Muscle of back (tissue), 13 donors: ENCODE data around the gene SERPINA4. TPM values are rescaled to one million over a fixed set of nuclear protein-coding genes. Genes with fewer than 3 reads are reported as not detected.
A peak's percentile ranks its signal among the peaks of the same experiment; 100 is the strongest.

Experiments used
- DNase-seq, 3 donors: peaks; one replicate each; pipeline versions ENCODE4 v3.0.0 to v3.0.0-alpha.2; 2013
- long read RNA-seq, 9 donors: transcript quantifications; one replicate each; lab custom pipeline, GENCODE V29; 2026
- polyA plus RNA-seq, 10 donors: library from polyadenylated mRNA; unstranded; fragments of 120-200 nt; gene quantifications; one replicate each; pipeline ENCODE4 v1.2.1, GENCODE V29; 2013; ENCODE audit not compliant: insufficient read length in 10 of 10

SERPINA4 gene
- polyA plus RNA-seq, result under 1 TPM in 2 of 10 donors, not detected in 8; 0.07 to 0.31 TPM
- long read RNA-seq, donor 1, result 0 reads
- long read RNA-seq, donor 2, result 0 reads
- long read RNA-seq, donor 3, result 0 reads
- long read RNA-seq, donor 4, result 0 reads
- long read RNA-seq, donor 5, result 0 reads
- long read RNA-seq, donor 6, result 0 reads
- long read RNA-seq, donor 7, result 0 reads
- long read RNA-seq, donor 8, result 0 reads
- long read RNA-seq, donor 9, result 0 reads

- no peak for DNase-seq
These were observed at the start of gene SERPINA4 for GRCh38 chr14:94560751-94561655. Gene SERPINA4 (plus strand): TSS chr14:94561442. CDS start chr14:94563483, 2,041 bp downstream.

- DNase-seq, result no peak
These were observed 46.9 kb upstream of the SERPINA4 start for GRCh38 chr14:94514351-94514750.

GRCh38 chr14:94515426-94515825 is 45.8 kb upstream of the SERPINA4 start:
- no peak for DNase-seq

- no peak for DNase-seq
These were observed 45.4 kb upstream of the SERPINA4 start for GRCh38 chr14:94515856-94516255.

- no peak for DNase-seq
These were observed 44.0 kb upstream of the SERPINA4 start for GRCh38 chr14:94517248-94517640.

- peak in 2 of 3 donors; percentile 8 to 9 for DNase-seq
These were observed 43.5 kb upstream of the SERPINA4 start for GRCh38 chr14:94517641-94518257.

GRCh38 chr14:94521375-94522114 is 39.7 kb upstream of the SERPINA4 start:
- no peak for DNase-seq

- DNase-seq, result no peak
These were observed 39.0 kb upstream of the SERPINA4 start for GRCh38 chr14:94522115-94522724.

- no peak for DNase-seq
These were observed 38.0 kb upstream of the SERPINA4 start for GRCh38 chr14:94523265-94523664.

- DNase-seq, result no peak
These were observed 37.1 kb upstream of the SERPINA4 start for GRCh38 chr14:94524093-94524492.

- no peak for DNase-seq
These were observed 30.1 kb upstream of the SERPINA4 start for GRCh38 chr14:94531187-94531586.

- DNase-seq, result no peak
These were observed 28.8 kb upstream of the SERPINA4 start for GRCh38 chr14:94532447-94532846.

- DNase-seq, result no peak
These were observed 25.7 kb upstream of the SERPINA4 start for GRCh38 chr14:94535506-94535905.

GRCh38 chr14:94536836-94537235 is 24.4 kb upstream of the SERPINA4 start:
- no peak for DNase-seq

GRCh38 chr14:94538070-94538740 is 23.0 kb upstream of the SERPINA4 start:
- no peak for DNase-seq

GRCh38 chr14:94539181-94539580 is 22.1 kb upstream of the SERPINA4 start:
- no peak for DNase-seq

- peak in 1 of 3 donors; percentile 8 for DNase-seq
These were observed 21.0 kb upstream of the SERPINA4 start for GRCh38 chr14:94540031-94540794.

GRCh38 chr14:94541234-94541975 is 19.8 kb upstream of the SERPINA4 start:
- no peak for DNase-seq

- peak in 1 of 3 donors; percentile 13 for DNase-seq
These were observed 19.0 kb upstream of the SERPINA4 start for GRCh38 chr14:94542111-94542810.
